GM12878 (cell line): Measurements from ENCODE around the gene ERC2.

Source experiments
- RAD21 ChIP-seq: IDR thresholded peaks from 2 replicates; pipeline ENCODE4 v1.6.1; 2011; ENCODE audit warnings: mild to moderate bottlenecking, low read depth, low read length, moderate library complexity; ENCODE audit not compliant: insufficient read depth
- RCOR1 ChIP-seq: conservative IDR thresholded peaks from 2 replicates; pipeline ENCODE4 v1.6.1; 2012; ENCODE audit warnings: low read depth, low read length, improper control_type of control experiment
- ZNF274 ChIP-seq: IDR thresholded peaks from one replicate; pipeline ENCODE4 v1.8.0; 2011; ENCODE audit not compliant: insufficient read length, insufficient read depth
- TF ChIP-seq, protein P1 (sequence below): fragments of 450-650 bp; formaldehyde crosslinking; IDR thresholded peaks from 2 replicates; pipeline ENCODE4 v1.4.0; 2020; ENCODE audit warnings: mild to moderate bottlenecking, moderate library complexity

DNA sequence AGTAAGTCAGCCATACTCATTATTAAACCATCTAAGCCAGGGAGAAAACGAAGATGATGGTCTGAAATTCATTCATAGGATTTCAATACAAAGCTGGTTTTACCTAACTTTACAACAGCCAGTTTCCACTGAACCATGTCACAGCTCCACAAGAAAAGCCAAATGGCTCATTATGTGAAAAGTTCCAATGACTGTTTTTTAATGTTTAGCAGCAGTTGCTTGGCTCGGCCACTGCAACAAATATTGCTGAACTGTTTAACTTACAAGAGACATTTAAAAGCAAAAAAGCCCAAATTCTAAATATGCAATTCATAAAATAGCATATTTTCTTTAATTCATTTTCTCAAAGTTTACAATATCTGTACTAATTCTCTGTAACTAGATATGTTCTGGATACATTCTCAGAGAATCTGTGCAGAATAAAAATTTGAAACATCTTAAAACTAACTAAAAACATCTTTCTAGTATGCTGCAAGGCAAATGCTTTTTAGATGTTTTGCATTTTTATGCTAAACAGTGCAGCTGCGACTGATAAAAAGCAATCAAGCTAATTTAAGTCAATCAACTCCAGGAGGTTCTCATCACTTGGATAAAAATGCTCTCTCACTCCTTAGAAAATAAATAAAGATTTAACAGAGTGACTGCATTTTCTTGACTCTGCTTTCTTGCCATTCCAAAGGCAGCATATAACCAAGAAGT, 356.5 kb downstream of the ERC2 start:
- no peak for TF ChIP-seq RCOR1
- TF ChIP-seq, protein P1, sequence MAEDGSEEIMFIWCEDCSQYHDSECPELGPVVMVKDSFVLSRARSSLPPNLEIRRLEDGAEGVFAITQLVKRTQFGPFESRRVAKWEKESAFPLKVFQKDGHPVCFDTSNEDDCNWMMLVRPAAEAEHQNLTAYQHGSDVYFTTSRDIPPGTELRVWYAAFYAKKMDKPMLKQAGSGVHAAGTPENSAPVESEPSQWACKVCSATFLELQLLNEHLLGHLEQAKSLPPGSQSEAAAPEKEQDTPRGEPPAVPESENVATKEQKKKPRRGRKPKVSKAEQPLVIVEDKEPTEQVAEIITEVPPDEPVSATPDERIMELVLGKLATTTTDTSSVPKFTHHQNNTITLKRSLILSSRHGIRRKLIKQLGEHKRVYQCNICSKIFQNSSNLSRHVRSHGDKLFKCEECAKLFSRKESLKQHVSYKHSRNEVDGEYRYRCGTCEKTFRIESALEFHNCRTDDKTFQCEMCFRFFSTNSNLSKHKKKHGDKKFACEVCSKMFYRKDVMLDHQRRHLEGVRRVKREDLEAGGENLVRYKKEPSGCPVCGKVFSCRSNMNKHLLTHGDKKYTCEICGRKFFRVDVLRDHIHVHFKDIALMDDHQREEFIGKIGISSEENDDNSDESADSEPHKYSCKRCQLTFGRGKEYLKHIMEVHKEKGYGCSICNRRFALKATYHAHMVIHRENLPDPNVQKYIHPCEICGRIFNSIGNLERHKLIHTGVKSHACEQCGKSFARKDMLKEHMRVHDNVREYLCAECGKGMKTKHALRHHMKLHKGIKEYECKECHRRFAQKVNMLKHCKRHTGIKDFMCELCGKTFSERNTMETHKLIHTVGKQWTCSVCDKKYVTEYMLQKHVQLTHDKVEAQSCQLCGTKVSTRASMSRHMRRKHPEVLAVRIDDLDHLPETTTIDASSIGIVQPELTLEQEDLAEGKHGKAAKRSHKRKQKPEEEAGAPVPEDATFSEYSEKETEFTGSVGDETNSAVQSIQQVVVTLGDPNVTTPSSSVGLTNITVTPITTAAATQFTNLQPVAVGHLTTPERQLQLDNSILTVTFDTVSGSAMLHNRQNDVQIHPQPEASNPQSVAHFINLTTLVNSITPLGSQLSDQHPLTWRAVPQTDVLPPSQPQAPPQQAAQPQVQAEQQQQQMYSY (CRISPR knock-in tag): no peak
- no peak for TF ChIP-seq RAD21
- TF ChIP-seq ZNF274: no peak
